ENCODE measurements around the gene MAML2. TPM values are rescaled to one million over a fixed set of nuclear protein-coding genes. Genes with fewer than 3 reads are reported as not detected.

Gene MAML2
- total and polyA plus RNA-seq, 9 of the 15 experiments (the other 6 are each of a cell fraction or from before 2014, with no cell fraction given): 0.79 to 6.8 (median 4.8) TPM

- Histone ChIP-seq H4K20me1 (replicated peaks; ENCODE audit: control insufficient read depth, insufficient read depth, low read length) (no peaks in the 10 kb centered on the region), H3K4me1 (replicated peaks in 1 of 2; ENCODE audit: control insufficient read depth in 2 of 2, insufficient read depth in 2 of 2, low read length in 2 of 2) (no peaks in the 10 kb centered on the region), H3K9ac (ENCODE audit: insufficient read depth in 1 of 2, low read depth in 2 of 2, low read length in 2 of 2) (no peak overlapping the region), H3K36me3 (ENCODE audit: control insufficient read depth, insufficient read depth, low read length) (no peaks in the 10 kb centered on the region), H2AFZ (ENCODE audit: low read depth, low read length) (no peak overlapping the region), H3K9me3 (replicated peaks; ENCODE audit: control insufficient read depth, insufficient read depth, low read depth, low read length) (no peaks in the 10 kb centered on the region), H3K79me2 (ENCODE audit: control insufficient read depth, insufficient read depth, low read length) (no peaks in the 10 kb centered on the region), H3K27ac (ENCODE audit: extremely low read depth, low read depth, low read length) (no peak overlapping the region), H3K4me2 (ENCODE audit: insufficient read depth, low read length) (no peak overlapping the region), H3K4me3 (no peak overlapping the region), H3K9me1 (ENCODE audit: control insufficient read depth, insufficient read depth, low read length) (no peaks in the 10 kb centered on the region), H3K27me3 (ENCODE audit: control insufficient read depth in 2 of 2, insufficient read depth in 2 of 2, low read length in 2 of 2) (no peaks in the 10 kb centered on the region)
- FAIRE-seq (no peak), ATAC-seq (no peak), DNase-seq (ENCODE audit: extremely low read depth in 1 of 4, low spot score in 3 of 4) (no peak)
- in situ Hi-C loops (cut with MboI): no loop called here
- TF ChIP-seq ZMIZ1 (IDR thresholded peaks at IDR 0.05; ENCODE audit: low read depth in 2 of 2, low read length in 2 of 2): no peak
- TF ChIP-seq RAD21 (CRISPR knock-in tag; conservative IDR thresholded peaks at IDR 0.05 in 1 of 2, IDR thresholded peaks at IDR 0.05 in 1 of 2): no peak
- TF ChIP-seq TBL1XR1 (IDR thresholded peaks at IDR 0.05; ENCODE audit: low read length in 2 of 2): no peak
- no peak for TF ChIP-seq CEBPG (CRISPR knock-in tag; IDR thresholded peaks at IDR 0.05)
- no peak for TF ChIP-seq CEBPG (tag; conservative IDR thresholded peaks at IDR 0.05 in 1 of 2, IDR thresholded peaks at IDR 0.05 in 1 of 2)
- no peak for TF ChIP-seq HOMEZ (CRISPR knock-in tag; IDR thresholded peaks at IDR 0.05)
- TF ChIP-seq ZNF583 (CRISPR knock-in tag; IDR thresholded peaks at IDR 0.05): no peak
- TF ChIP-seq MEF2A (IDR thresholded peaks at IDR 0.05; ENCODE audit: control insufficient read depth, low read depth, low read length): no peak
- TF ChIP-seq SMARCB1 (IDR thresholded peaks at IDR 0.05; ENCODE audit: insufficient read length, low read depth): no peak
- TF ChIP-seq SNRNP70 (optimal IDR thresholded peaks at IDR 0.05; ENCODE audit: low read depth, low read length): no peak
- no peak for TF ChIP-seq POLR2H (tag; IDR thresholded peaks at IDR 0.05; ENCODE audit: low read depth)
- TF ChIP-seq ZKSCAN3 (CRISPR knock-in tag; IDR thresholded peaks at IDR 0.05): no peak
- no TSS peak for BruUV-seq (replicated peaks)
- CTCF ChIA-PET (ENCODE audit: low intra/inter-chr PET ratio): interaction anchor here (0.5 kb wide), 1 partner anchor 183 kb away, joined by 4 read pairs; no protein-coding TSS in a partner anchor
- POLR2A ChIA-PET: no interaction called here
- intact Hi-C loops (cut with micrococcal nuclease): no loop called here
These were observed 314.2 kb downstream of the MAML2 start for GRCh38 chr11:96028746-96029145.

Measured in K562 (cell line).